Activated naive CD8-positive, alpha-beta T cell treated with anti-CD3 and anti-CD28 coated beads, Interleukin-2, amount 10 ng/mL, durations not matched to agents 7 days and 5 days (primary cell): ENCODE results near the gene ATP2A2. TPM values are rescaled to one million over a fixed set of nuclear protein-coding genes. Genes with fewer than 3 reads are reported as not detected.
"Not testable (repeated sequence)": the region's sequence is repeated elsewhere in the genome, so short reads cannot be mapped to it uniquely, and the experiment has no call there.

Experiments used
- ATAC-seq: fragments of 150-1000 bp; cut with Tn5 transposase; one replicate; pipeline ENCODE4 v1.10.0; 2021; ENCODE audit warnings: low read depth, moderate library complexity
- POLR2A ChIA-PET: fragments of 350-600 bp; sonication (Branson Sonifier 250); formaldehyde crosslinking; loops from one replicate; lab custom pipeline; 2021; ENCODE audit warnings: antibody characterized with exemption; lab: Charles Lee
- DNase-seq: peaks from one replicate; pipeline ENCODE4 v3.0.0; 2021
- H3K27ac Mint-ChIP-seq: one replicate; pipeline ENCODE4 v1.8.0; 2022; ENCODE audit warnings: mild to moderate bottlenecking, mixed read lengths
- H3K27me3 Mint-ChIP-seq: one replicate; pipeline ENCODE4 v1.8.0; 2022; ENCODE audit warnings: mild to moderate bottlenecking, moderate library complexity, mixed read lengths
- H3K36me3 Mint-ChIP-seq: one replicate; pipeline ENCODE4 v1.8.0; 2021; ENCODE audit warnings: mild to moderate bottlenecking, mixed read lengths
- H3K4me1 Mint-ChIP-seq: one replicate; pipeline ENCODE4 v1.8.0; 2021; ENCODE audit warnings: mixed read lengths
- H3K4me3 Mint-ChIP-seq: one replicate; pipeline ENCODE4 v1.8.0; 2022; ENCODE audit warnings: mild to moderate bottlenecking, moderate library complexity, mixed read lengths
- H3K9me3 Mint-ChIP-seq: one replicate; pipeline ENCODE4 v1.8.0; 2021; ENCODE audit warnings: mixed read lengths
- total RNA-seq, 2 experiments: library from RNA; stranded (reverse); gene quantifications; one replicate each; pipeline ENCODE4 v1.2.3, GENCODE V29; 2021

Gene ATP2A2
- total RNA-seq, 2 experiments from 2014 or later = 96.1 to 100.0 TPM

GRCh38 chr12:110358384-110359097 lies 77.5 kb downstream of the ATP2A2 start:
- not testable (repeated sequence) for H3K4me3 Mint-ChIP-seq, H3K9me3 Mint-ChIP-seq, ATAC-seq, DNase-seq, H3K36me3 Mint-ChIP-seq, H3K27ac Mint-ChIP-seq, H3K27me3 Mint-ChIP-seq
- POLR2A ChIA-PET = interaction anchor here (0.7 kb wide), 1 partner anchor 10 kb away, joined by 5 read pairs; no protein-coding TSS in a partner anchor
- peaks cover 16% of the 10 kb centered on the region for H3K4me1 Mint-ChIP-seq

GRCh38 chr12:110361216-110361615 lies 80.2 kb downstream of the ATP2A2 start:
- H3K9me3 Mint-ChIP-seq = no peaks in the 10 kb centered on the region
- H3K36me3 Mint-ChIP-seq = no peaks in the 10 kb centered on the region
- H3K27me3 Mint-ChIP-seq = no peaks in the 10 kb centered on the region
- POLR2A ChIA-PET = no interaction called here
- no peak overlapping the region for H3K27ac Mint-ChIP-seq
- no peak for DNase-seq
- no peak overlapping the region for H3K4me3 Mint-ChIP-seq
- H3K4me1 Mint-ChIP-seq = no peaks in the 10 kb centered on the region
- no peak for ATAC-seq

- no peak overlapping the region for H3K27ac Mint-ChIP-seq
- H3K4me3 Mint-ChIP-seq = no peak overlapping the region
- no peaks in the 10 kb centered on the region for H3K36me3 Mint-ChIP-seq
- no peaks in the 10 kb centered on the region for H3K9me3 Mint-ChIP-seq
- no peak for ATAC-seq
- DNase-seq = no peak
- no peaks in the 10 kb centered on the region for H3K4me1 Mint-ChIP-seq
- POLR2A ChIA-PET = interaction anchor here (0.6 kb wide), 1 partner anchor 45 kb away, joined by 4 read pairs; no protein-coding TSS in a partner anchor
- H3K27me3 Mint-ChIP-seq = no peaks in the 10 kb centered on the region
Measured at GRCh38 chr12:110365489-110366320, 84.7 kb downstream of the ATP2A2 start.

- no peak overlapping the region for H3K27ac Mint-ChIP-seq
- DNase-seq = no peak
- POLR2A ChIA-PET = interaction anchor here (0.6 kb wide), 1 partner anchor 45 kb away, joined by 4 read pairs; no protein-coding TSS in a partner anchor
- no peaks in the 10 kb centered on the region for H3K9me3 Mint-ChIP-seq
- no peaks in the 10 kb centered on the region for H3K4me1 Mint-ChIP-seq
- ATAC-seq = no peak
- H3K36me3 Mint-ChIP-seq = no peaks in the 10 kb centered on the region
- no peaks in the 10 kb centered on the region for H3K27me3 Mint-ChIP-seq
- no peak overlapping the region for H3K4me3 Mint-ChIP-seq
Measured at GRCh38 chr12:110366321-110367142, 85.5 kb downstream of the ATP2A2 start.

GRCh38 chr12:110367181-110367864 lies 86.3 kb downstream of the ATP2A2 start:
- H3K9me3 Mint-ChIP-seq = no peaks in the 10 kb centered on the region
- H3K36me3 Mint-ChIP-seq = no peaks in the 10 kb centered on the region
- ATAC-seq = no peak
- no peaks in the 10 kb centered on the region for H3K27me3 Mint-ChIP-seq
- no peak for DNase-seq
- H3K4me1 Mint-ChIP-seq = no peaks in the 10 kb centered on the region
- H3K27ac Mint-ChIP-seq = no peak overlapping the region
- no peak overlapping the region for H3K4me3 Mint-ChIP-seq
- POLR2A ChIA-PET = no interaction called here

- POLR2A ChIA-PET = no interaction called here
- no peak overlapping the region for H3K4me3 Mint-ChIP-seq
- no peak for DNase-seq
- H3K9me3 Mint-ChIP-seq = no peaks in the 10 kb centered on the region
- no peak overlapping the region for H3K27ac Mint-ChIP-seq
- H3K4me1 Mint-ChIP-seq = peaks cover under 1% of the 10 kb centered on the region
- no peaks in the 10 kb centered on the region for H3K27me3 Mint-ChIP-seq
- H3K36me3 Mint-ChIP-seq = peaks cover 4% of the 10 kb centered on the region
- no peak for ATAC-seq
Measured at GRCh38 chr12:110369992-110370391, 88.9 kb downstream of the ATP2A2 start.

GRCh38 chr12:110370732-110371231 lies 89.7 kb downstream of the ATP2A2 start:
- DNase-seq (no peak), ATAC-seq (no peak)
- Mint-ChIP-seq H3K9me3 (no peaks in the 10 kb centered on the region), H3K27me3 (no peaks in the 10 kb centered on the region), H3K4me3 (no peak overlapping the region), H3K36me3 (peaks cover 8% of the 10 kb centered on the region), H3K4me1 (peaks cover 2% of the 10 kb centered on the region), H3K27ac (no peak overlapping the region)
- POLR2A ChIA-PET = no interaction called here

GRCh38 chr12:110371408-110372055 lies 90.5 kb downstream of the ATP2A2 start:
- no peak for ATAC-seq

GRCh38 chr12:110372056-110372425 lies 91.0 kb downstream of the ATP2A2 start:
- Mint-ChIP-seq H3K27me3 (no peaks in the 10 kb centered on the region), H3K9me3 (no peaks in the 10 kb centered on the region), H3K36me3 (peaks cover 13% of the 10 kb centered on the region), H3K4me3 (no peak overlapping the region), H3K27ac (no peak overlapping the region), H3K4me1 (peaks cover 2% of the 10 kb centered on the region)
- POLR2A ChIA-PET = no interaction called here
- ATAC-seq = no peak
- no peak for DNase-seq

More at GRCh38 chr12:110371408-110372055, 90.5 kb downstream of the ATP2A2 start:
- H3K4me1 Mint-ChIP-seq = peaks cover 2% of the 10 kb centered on the region
- H3K4me3 Mint-ChIP-seq = no peak overlapping the region
- POLR2A ChIA-PET = no interaction called here
- H3K27ac Mint-ChIP-seq = no peak overlapping the region
- no peaks in the 10 kb centered on the region for H3K27me3 Mint-ChIP-seq
- DNase-seq = no peak
- no peaks in the 10 kb centered on the region for H3K9me3 Mint-ChIP-seq
- H3K36me3 Mint-ChIP-seq = peaks cover 12% of the 10 kb centered on the region

- H3K27me3 Mint-ChIP-seq = no peaks in the 10 kb centered on the region
Measured at GRCh38 chr12:110373025-110373424, 92.0 kb downstream of the ATP2A2 start.

GRCh38 chr12:110373425-110373824 lies 92.4 kb downstream of the ATP2A2 start:
- H3K4me1 Mint-ChIP-seq = peaks cover 2% of the 10 kb centered on the region
- POLR2A ChIA-PET = interaction anchor here (1.2 to 1.3 kb wide), 2 partner anchors 23 to 77 kb away, joined by 3 to 4 read pairs; partner anchors contain the start of gene ARPC3
- ATAC-seq (no peak), DNase-seq (no peak)
- no peak overlapping the region for H3K4me3 Mint-ChIP-seq
- no peaks in the 10 kb centered on the region for H3K27me3 Mint-ChIP-seq
- peaks cover 25% of the 10 kb centered on the region for H3K36me3 Mint-ChIP-seq
- H3K9me3 Mint-ChIP-seq = no peaks in the 10 kb centered on the region
- H3K27ac Mint-ChIP-seq = no peak overlapping the region

More at GRCh38 chr12:110373025-110373424, 92.0 kb downstream of the ATP2A2 start:
- DNase-seq = no peak
- POLR2A ChIA-PET = interaction anchor here (1.2 kb wide), 1 partner anchor 23 kb away, joined by 4 read pairs; no protein-coding TSS in a partner anchor
- no peak for ATAC-seq
- H3K4me3 Mint-ChIP-seq = no peak overlapping the region
- H3K4me1 Mint-ChIP-seq = peaks cover 2% of the 10 kb centered on the region
- no peaks in the 10 kb centered on the region for H3K9me3 Mint-ChIP-seq
- peaks cover 21% of the 10 kb centered on the region for H3K36me3 Mint-ChIP-seq
- H3K27ac Mint-ChIP-seq = no peak overlapping the region
